Measurements from ENCODE around the gene MYRIP.

Gene MYRIP

DNA sequence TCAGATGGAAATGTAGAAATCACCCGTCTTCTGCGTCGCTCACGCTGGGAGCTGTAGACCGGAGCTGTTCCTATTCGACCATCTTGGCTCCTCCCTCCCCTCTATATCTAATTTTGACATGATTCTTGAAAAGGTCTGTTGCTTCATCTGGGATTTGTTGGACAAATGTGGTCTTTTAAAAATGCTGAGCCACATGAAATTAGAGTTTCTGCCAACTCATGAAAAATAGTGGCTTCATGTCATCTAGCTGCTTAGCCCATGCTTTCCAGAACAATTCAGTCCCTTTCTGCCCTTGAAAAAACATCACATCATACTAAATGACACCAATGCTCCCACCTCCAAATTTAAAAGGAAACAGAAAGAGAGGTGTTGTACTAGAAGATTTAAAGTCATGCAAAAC, 351.5 kb downstream of the MYRIP start:
- no peaks in the 10 kb centered on the region for H3K36me3 Mint-ChIP-seq (ENCODE audit: low read depth)
- no peak overlapping the region for H3K27ac Mint-ChIP-seq
- intact Hi-C loops (cut with micrococcal nuclease): no loop called here
- peaks cover 30% of the 10 kb centered on the region for H3K9me3 Mint-ChIP-seq
- H3K4me3 Mint-ChIP-seq: no peak overlapping the region
- H3K27me3 Mint-ChIP-seq: no peaks in the 10 kb centered on the region
- H3K4me1 Mint-ChIP-seq (ENCODE audit: low read depth): no peaks in the 10 kb centered on the region

DNA sequence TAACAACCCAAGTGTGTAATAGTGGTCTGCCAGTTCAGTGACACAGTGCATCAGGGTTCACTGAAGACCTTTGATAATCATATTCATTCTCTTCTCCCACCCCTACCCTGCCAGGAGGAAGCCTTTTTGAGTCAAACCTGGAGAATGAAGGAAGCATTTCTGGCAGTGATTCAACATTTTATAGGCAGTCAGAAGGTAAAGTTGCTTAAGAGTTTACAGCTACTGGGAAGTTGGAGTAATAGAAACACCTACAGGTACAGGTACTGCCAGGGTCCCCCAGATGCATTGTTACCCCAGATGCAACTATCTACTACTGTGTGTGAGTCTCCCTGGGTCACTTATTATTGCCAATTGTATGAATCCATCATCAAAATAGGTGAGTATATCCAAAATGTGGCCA, 353.2 kb downstream of the MYRIP start:
- Mint-ChIP-seq H3K27ac (no peak overlapping the region), H3K9me3 (peaks cover 27% of the 10 kb centered on the region), H3K4me3 (no peak overlapping the region), H3K4me1 (ENCODE audit: low read depth) (no peaks in the 10 kb centered on the region), H3K27me3 (no peaks in the 10 kb centered on the region), H3K36me3 (ENCODE audit: low read depth) (no peaks in the 10 kb centered on the region)
- intact Hi-C loops (cut with micrococcal nuclease): no loop called here

DNA sequence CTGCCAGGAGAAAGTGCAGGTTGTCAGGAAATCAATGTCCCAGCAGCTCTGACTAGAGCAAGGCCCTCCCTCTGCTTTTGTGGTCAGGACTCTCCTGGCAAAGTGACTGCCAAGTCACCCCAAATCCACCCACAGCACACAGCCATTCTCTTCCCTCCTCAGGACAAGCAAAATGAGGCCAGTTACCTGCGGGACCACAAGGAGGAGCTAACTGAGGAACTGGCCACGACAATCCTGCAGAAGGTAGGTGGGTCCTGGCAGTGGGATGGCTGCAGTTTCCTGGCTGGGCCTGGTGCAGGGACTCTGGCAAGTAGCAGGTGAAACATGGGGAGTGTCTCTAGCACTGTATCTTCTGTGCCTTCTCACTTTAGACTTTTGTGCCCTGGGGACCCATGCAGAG, 357.6 kb downstream of the MYRIP start:
- H3K9me3 Mint-ChIP-seq: no peaks in the 10 kb centered on the region
- H3K4me3 Mint-ChIP-seq: no peak overlapping the region
- intact Hi-C loops (cut with micrococcal nuclease): no loop called here
- no peaks in the 10 kb centered on the region for H3K27me3 Mint-ChIP-seq
- H3K36me3 Mint-ChIP-seq (ENCODE audit: low read depth): no peaks in the 10 kb centered on the region
- H3K27ac Mint-ChIP-seq: no peak overlapping the region
- no peaks in the 10 kb centered on the region for H3K4me1 Mint-ChIP-seq (ENCODE audit: low read depth)

DNA sequence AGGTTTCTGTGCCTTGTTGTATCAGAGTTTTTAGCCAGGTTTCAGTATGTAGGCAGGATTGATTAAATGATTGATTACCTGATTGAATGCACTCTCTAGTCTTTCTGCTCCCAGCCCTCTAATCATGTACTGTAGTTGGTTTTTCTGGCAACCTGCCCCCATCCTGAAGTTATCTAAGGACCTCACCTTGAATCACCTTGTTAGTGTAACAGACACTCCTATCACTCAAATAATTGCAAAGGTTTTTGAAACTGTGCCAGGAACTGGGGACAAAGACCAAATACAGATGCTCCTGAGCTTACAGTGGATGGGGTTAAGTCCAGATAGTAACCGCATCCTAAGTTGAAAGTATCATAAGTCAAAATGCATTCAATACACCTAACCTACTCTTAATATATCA, 358.5 kb downstream of the MYRIP start:
- Mint-ChIP-seq H3K4me3 (no peak overlapping the region), H3K27ac (no peak overlapping the region), H3K9me3 (no peaks in the 10 kb centered on the region), H3K4me1 (ENCODE audit: low read depth) (no peaks in the 10 kb centered on the region), H3K27me3 (no peaks in the 10 kb centered on the region), H3K36me3 (ENCODE audit: low read depth) (no peaks in the 10 kb centered on the region)
- intact Hi-C loops (cut with micrococcal nuclease): no loop called here

DNA sequence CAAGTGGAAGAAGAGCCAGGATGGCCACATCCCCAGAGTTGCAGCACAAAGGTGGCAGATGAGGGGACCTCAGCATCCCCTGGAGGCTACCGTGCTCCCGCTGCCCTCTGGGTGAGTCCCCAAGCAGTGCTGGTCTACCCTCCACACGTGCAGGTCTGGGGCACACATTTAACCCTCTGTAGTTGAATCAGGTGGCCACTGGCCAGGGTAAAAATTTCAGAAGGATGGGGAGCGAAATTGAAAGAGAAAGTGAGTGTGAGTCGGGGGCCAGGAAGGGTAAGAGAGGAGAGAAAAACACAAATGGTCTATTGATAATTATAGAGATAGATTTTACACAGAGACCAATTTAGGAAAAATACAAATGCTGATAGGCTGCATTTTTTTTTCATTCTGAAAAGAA, 360.6 kb downstream of the MYRIP start:
- H3K4me3 Mint-ChIP-seq: no peak overlapping the region
- H3K27me3 Mint-ChIP-seq: no peaks in the 10 kb centered on the region
- H3K27ac Mint-ChIP-seq: no peak overlapping the region
- no peaks in the 10 kb centered on the region for H3K9me3 Mint-ChIP-seq
- intact Hi-C loops (cut with micrococcal nuclease): no loop called here
- H3K4me1 Mint-ChIP-seq (ENCODE audit: low read depth): no peaks in the 10 kb centered on the region
- H3K36me3 Mint-ChIP-seq (ENCODE audit: low read depth): no peaks in the 10 kb centered on the region

DNA sequence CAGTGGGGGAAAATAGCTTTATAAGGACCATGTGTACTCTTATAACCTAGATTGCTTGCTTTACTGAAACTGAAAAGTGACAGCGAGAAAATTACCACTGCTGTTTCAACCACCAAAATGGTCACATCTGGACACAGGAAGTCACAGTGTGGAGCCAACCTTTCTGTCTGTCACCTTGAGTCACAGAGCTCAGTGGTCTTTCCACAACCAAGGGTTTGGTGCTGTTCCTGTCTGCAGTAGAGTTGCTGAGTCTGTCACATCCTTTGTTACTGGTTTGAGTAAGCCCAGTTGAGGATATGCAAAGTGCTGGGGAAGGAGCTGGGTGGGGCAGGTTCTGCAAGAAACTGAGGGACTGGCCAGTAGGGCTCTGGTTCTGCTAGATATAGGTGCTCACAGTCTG, 361.0 kb downstream of the MYRIP start:
- no peaks in the 10 kb centered on the region for H3K4me1 Mint-ChIP-seq (ENCODE audit: low read depth)
- no peak overlapping the region for H3K27ac Mint-ChIP-seq
- H3K4me3 Mint-ChIP-seq: no peak overlapping the region
- H3K9me3 Mint-ChIP-seq: no peaks in the 10 kb centered on the region
- H3K27me3 Mint-ChIP-seq: no peaks in the 10 kb centered on the region
- no peaks in the 10 kb centered on the region for H3K36me3 Mint-ChIP-seq (ENCODE audit: low read depth)
- intact Hi-C loops (cut with micrococcal nuclease): no loop called here

DNA sequence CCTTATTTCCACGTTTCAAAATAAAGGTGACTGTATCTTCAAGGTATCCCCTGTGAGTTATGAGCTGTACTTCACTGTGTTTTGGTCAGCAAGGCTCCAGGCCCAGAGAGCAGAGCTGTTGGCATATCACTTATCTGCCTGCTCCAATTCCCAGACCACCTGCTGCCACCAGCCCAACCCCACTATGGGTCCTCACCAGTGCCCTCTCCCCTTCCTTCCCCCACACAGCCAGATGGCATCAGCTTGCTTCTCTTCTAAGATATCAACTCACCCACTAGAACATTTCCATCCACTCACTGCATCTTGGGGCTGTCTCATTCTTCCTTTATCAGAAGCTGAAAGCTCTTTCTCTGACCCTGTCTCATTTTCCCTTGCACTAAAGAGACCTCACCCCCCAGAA, 363.2 kb downstream of the MYRIP start:
- no peaks in the 10 kb centered on the region for H3K36me3 Mint-ChIP-seq (ENCODE audit: low read depth)
- no peak overlapping the region for H3K4me3 Mint-ChIP-seq
- intact Hi-C loops (cut with micrococcal nuclease): no loop called here
- H3K27ac Mint-ChIP-seq: no peak overlapping the region
- no peaks in the 10 kb centered on the region for H3K4me1 Mint-ChIP-seq (ENCODE audit: low read depth)
- no peaks in the 10 kb centered on the region for H3K9me3 Mint-ChIP-seq
- no peaks in the 10 kb centered on the region for H3K27me3 Mint-ChIP-seq

DNA sequence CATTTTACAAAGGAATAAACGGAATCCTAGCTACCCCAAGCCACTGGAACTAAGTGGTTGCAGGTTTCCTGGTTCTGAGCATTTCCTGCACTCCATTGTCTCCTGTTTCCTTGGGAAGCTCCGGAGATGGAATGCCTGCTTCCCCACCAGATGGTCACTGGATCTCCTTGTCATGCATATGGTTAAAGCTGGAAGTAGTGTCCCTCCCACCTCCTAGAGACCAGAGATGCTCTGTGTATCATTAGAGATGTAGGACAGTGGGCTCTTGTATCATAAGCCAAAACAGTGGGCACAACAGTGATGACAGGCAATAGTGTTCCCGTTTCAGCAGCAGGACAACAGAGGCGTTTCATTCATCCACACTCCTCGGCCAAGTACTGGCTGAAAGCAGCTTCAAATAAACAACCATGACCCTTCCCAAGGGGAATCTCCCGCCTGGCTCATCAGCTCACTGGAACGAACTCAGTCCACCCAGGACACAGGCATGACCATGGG, 363.9 kb downstream of the MYRIP start:
- H3K9me3 Mint-ChIP-seq: no peaks in the 10 kb centered on the region
- no peak overlapping the region for H3K27ac Mint-ChIP-seq
- H3K4me1 Mint-ChIP-seq (ENCODE audit: low read depth): no peaks in the 10 kb centered on the region
- no peak overlapping the region for H3K4me3 Mint-ChIP-seq
- intact Hi-C loops (cut with micrococcal nuclease): no loop called here
- H3K36me3 Mint-ChIP-seq (ENCODE audit: low read depth): no peaks in the 10 kb centered on the region
- H3K27me3 Mint-ChIP-seq: no peaks in the 10 kb centered on the region

DNA sequence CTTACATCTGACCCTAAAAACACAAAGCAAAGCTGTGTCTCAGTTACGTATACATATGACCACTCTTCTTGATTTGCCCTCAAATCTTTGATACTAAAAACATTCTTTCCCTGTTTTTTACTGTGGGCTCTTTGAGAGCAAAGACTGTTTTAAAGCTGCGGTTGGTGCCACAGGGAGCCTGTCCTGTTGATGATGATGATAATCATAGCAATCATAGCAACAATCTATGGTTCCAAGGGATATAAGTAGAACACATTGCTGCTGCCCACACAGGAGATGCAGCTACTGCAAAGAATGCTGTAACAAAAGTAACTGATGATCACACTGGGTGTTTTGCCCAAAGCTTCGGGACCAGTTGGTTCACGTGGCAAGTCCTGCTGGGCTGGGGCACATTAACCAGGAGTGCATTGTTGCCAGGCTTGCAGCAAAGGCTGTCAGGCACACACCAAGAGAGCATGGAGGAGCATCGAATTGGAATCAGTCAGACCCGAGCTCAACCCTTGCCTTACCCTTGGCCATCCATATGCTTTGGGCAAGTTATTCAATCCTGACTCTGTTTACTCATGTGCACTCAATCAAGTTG, 368.7 kb downstream of the MYRIP start:
- intact Hi-C loops (cut with micrococcal nuclease): no loop called here
- H3K36me3 Mint-ChIP-seq (ENCODE audit: low read depth): no peaks in the 10 kb centered on the region
- H3K4me3 Mint-ChIP-seq: no peak overlapping the region
- no peak overlapping the region for H3K27ac Mint-ChIP-seq
- no peaks in the 10 kb centered on the region for H3K27me3 Mint-ChIP-seq
- H3K9me3 Mint-ChIP-seq: no peaks in the 10 kb centered on the region
- H3K4me1 Mint-ChIP-seq (ENCODE audit: low read depth): no peaks in the 10 kb centered on the region

DNA sequence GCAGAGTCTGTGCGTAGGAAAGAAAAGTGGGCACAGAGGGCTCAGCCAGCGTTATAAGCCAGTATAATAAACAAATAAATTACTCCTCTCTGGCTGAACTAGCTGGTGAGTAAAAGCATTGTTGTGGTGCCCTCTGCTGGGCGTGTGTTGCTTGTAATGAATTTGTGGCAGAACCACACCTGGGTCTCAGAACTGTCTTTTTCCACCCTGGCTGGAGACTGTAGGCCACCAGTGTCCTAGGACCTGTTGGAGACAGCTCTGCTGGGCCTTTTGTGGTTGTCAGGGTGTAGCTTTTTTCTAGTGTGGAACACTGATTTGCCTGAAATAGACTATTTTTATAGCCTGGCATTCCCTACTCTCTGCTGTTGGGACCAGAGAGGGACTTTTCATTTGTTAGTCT, 369.6 kb downstream of the MYRIP start:
- H3K27ac Mint-ChIP-seq: no peak overlapping the region
- no peak overlapping the region for H3K4me3 Mint-ChIP-seq
- H3K36me3 Mint-ChIP-seq (ENCODE audit: low read depth): no peaks in the 10 kb centered on the region
- no peaks in the 10 kb centered on the region for H3K9me3 Mint-ChIP-seq
- no peaks in the 10 kb centered on the region for H3K27me3 Mint-ChIP-seq
- intact Hi-C loops (cut with micrococcal nuclease): no loop called here
- H3K4me1 Mint-ChIP-seq (ENCODE audit: low read depth): no peaks in the 10 kb centered on the region

DNA sequence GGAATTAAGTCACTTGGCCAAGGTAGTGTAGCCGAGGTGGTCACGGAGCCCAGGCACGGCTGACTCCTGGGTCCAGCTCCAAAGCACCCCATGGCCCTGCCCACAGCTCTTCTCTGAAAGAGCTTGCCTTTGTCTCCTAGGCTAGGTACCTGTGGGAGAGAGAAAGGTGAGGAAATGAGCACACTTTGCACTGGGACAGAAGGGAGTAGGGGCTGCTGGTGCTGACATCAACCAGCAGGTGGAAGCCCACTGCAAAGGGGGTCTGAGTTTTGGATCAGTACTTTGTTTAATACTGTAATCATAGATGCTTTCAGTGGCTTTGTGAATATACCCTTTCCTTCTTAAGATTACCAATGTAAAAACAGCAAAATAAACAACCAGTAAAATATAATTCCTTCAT, 371.8 kb downstream of the MYRIP start:
- H3K27ac Mint-ChIP-seq: no peak overlapping the region
- intact Hi-C loops (cut with micrococcal nuclease): loop anchor here (10.0 kb wide), 1 partner anchor 1694 kb away; no protein-coding TSS in a partner anchor
- H3K36me3 Mint-ChIP-seq (ENCODE audit: low read depth): no peaks in the 10 kb centered on the region
- H3K4me3 Mint-ChIP-seq: no peak overlapping the region
- no peaks in the 10 kb centered on the region for H3K9me3 Mint-ChIP-seq
- no peaks in the 10 kb centered on the region for H3K4me1 Mint-ChIP-seq (ENCODE audit: low read depth)
- no peaks in the 10 kb centered on the region for H3K27me3 Mint-ChIP-seq

DNA sequence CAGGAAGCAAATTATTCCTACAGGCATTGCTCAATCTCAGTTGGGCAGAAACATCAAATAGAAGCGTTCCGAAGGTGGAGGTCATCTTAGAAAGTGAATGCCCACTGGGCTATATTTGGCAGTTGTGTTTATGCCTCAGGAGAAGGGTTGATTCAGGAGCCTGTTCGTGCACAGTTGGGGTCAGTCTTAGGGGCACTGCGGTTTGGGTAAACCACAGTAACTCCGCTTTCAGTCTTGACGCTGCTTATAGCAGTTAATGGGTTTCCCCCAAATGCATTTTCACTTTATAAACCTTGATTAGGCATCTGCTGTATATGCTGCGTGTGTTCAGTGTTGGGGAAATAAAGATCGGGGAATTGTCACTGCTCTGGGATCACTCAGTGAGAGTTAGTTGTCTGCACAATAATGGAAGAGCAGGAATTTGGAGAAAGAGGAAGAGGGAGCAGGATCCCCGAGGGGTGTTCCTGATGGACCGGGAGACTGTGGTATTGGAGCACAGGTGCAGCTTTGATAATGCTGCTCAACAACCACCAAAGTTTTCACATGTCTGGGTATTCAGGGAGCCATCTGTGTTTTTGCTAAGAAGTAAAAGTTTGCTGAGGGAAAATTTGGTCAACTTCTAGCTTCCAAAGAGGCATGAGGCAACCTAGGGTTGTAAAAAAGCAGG, 375.8 kb downstream of the MYRIP start:
- H3K9me3 Mint-ChIP-seq: no peaks in the 10 kb centered on the region
- no peaks in the 10 kb centered on the region for H3K4me1 Mint-ChIP-seq (ENCODE audit: low read depth)
- H3K36me3 Mint-ChIP-seq (ENCODE audit: low read depth): no peaks in the 10 kb centered on the region
- intact Hi-C loops (cut with micrococcal nuclease): loop anchor here (10.0 kb wide), 1 partner anchor 1690 kb away; no protein-coding TSS in a partner anchor
- H3K4me3 Mint-ChIP-seq: no peak overlapping the region
- no peak overlapping the region for H3K27ac Mint-ChIP-seq
- H3K27me3 Mint-ChIP-seq: no peaks in the 10 kb centered on the region

DNA sequence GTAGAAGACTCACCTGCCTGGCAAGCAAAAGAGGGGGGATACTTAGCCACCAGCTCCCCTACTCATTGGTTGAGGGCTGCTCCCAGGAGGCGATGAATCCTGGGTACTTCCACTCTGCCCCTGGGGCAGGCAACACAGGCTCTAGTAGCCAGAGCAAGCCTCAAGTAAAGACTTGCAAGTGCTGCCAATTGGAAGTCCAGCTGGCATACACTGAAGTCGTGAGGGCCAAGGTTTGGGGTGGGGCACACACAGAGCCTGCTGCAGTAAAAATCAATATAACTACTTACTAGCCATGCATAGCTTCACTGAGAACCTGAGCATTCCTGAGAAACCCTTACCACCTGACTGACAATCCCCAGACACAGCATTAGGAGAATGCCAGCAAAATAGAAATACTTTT, 377.1 kb downstream of the MYRIP start:
- intact Hi-C loops (cut with micrococcal nuclease): loop anchor here (10.0 kb wide), 1 partner anchor 1688 kb away; no protein-coding TSS in a partner anchor
- Mint-ChIP-seq H3K4me1 (ENCODE audit: low read depth) (no peaks in the 10 kb centered on the region), H3K27ac (no peak overlapping the region), H3K36me3 (ENCODE audit: low read depth) (no peaks in the 10 kb centered on the region), H3K27me3 (no peaks in the 10 kb centered on the region), H3K4me3 (no peak overlapping the region), H3K9me3 (no peaks in the 10 kb centered on the region)

DNA sequence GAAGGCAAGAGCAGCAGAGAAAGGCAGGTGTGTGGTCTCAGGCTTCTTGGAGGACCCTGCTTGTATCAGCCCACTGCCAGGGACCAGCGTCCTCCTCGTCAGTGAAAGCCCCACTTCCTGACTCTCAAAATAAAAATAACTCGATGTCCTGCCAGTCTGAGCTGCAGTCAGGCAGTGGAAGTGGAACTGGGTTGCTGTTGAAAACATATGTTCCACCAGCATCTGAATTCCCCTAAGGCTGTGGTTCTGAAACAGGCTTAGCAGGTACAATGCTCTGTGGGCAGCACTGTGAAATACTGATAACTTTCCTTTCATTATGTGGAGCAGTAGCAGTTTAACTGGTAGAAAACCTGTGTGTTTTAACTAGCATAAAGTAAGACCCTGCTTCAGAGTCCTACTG, 378.5 kb downstream of the MYRIP start:
- no peak overlapping the region for H3K27ac Mint-ChIP-seq
- no peaks in the 10 kb centered on the region for H3K27me3 Mint-ChIP-seq
- H3K4me1 Mint-ChIP-seq (ENCODE audit: low read depth): no peaks in the 10 kb centered on the region
- no peaks in the 10 kb centered on the region for H3K36me3 Mint-ChIP-seq (ENCODE audit: low read depth)
- intact Hi-C loops (cut with micrococcal nuclease): loop anchor here (10.0 kb wide), 1 partner anchor 1687 kb away; no protein-coding TSS in a partner anchor
- no peak overlapping the region for H3K4me3 Mint-ChIP-seq
- no peaks in the 10 kb centered on the region for H3K9me3 Mint-ChIP-seq

DNA sequence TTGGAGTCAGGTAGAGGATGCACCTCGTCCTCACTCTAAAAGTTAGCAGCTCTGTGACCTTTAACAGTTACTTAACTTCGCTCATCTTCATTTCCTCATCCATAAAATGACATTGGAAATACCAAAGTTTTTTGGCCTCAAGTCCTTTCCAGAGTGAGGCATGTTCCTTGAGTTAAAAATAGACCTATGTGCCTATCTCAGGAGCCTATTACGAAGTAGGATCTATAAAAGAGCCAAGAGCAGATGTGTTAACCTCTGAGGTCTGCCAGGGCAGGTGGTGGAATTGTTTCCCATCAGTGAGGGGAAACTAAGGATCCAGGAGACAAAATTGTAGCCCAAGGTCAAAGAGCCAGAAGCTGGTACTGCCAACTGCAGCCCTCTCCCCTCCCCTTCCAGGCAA, 379.7 kb downstream of the MYRIP start:
- intact Hi-C loops (cut with micrococcal nuclease): loop anchor here (10.0 kb wide), 1 partner anchor 1686 kb away; no protein-coding TSS in a partner anchor
- H3K4me3 Mint-ChIP-seq: no peak overlapping the region
- H3K27ac Mint-ChIP-seq: no peak overlapping the region
- H3K36me3 Mint-ChIP-seq (ENCODE audit: low read depth): no peaks in the 10 kb centered on the region
- H3K9me3 Mint-ChIP-seq: no peaks in the 10 kb centered on the region
- H3K4me1 Mint-ChIP-seq (ENCODE audit: low read depth): no peaks in the 10 kb centered on the region
- no peaks in the 10 kb centered on the region for H3K27me3 Mint-ChIP-seq
